ENCODE results near the gene ERG.
A peak's percentile ranks its signal among the peaks of the same experiment; 100 is the strongest.

Gene ERG

GRCh38 chr21:38498057-38498833, at the start of gene ERG:
ERG (minus strand) TSS chr21:38498477; CDS start chr21:38498380, 97 bp downstream.
- DNase-seq, result no peak

- peak; percentile 34 for DNase-seq
Observed at GRCh38 chr21:38544661-38545060, 46.4 kb upstream of the ERG start.

- no peak for DNase-seq
Observed at GRCh38 chr21:38542263-38542662, 44.0 kb upstream of the ERG start.

GRCh38 chr21:38538353-38538752, 40.1 kb upstream of the ERG start:
- DNase-seq, result no peak

GRCh38 chr21:38534591-38534990, 36.3 kb upstream of the ERG start:
- DNase-seq, result no peak

GRCh38 chr21:38533887-38534286, 35.6 kb upstream of the ERG start:
- no peak for DNase-seq

- no peak for DNase-seq
Observed at GRCh38 chr21:38531591-38531990, 33.3 kb upstream of the ERG start.

GRCh38 chr21:38531039-38531541, 32.8 kb upstream of the ERG start:
- no peak for DNase-seq

GRCh38 chr21:38527737-38528136, 29.5 kb upstream of the ERG start:
- DNase-seq, result no peak

GRCh38 chr21:38525454-38525853, 27.2 kb upstream of the ERG start:
- DNase-seq, result no peak

- DNase-seq, result no peak
Observed at GRCh38 chr21:38524168-38525153, 26.2 kb upstream of the ERG start.

GRCh38 chr21:38520511-38520910, 22.2 kb upstream of the ERG start:
- DNase-seq, result no peak

- DNase-seq, result no peak
Observed at GRCh38 chr21:38511662-38512243, 13.5 kb upstream of the ERG start.

GRCh38 chr21:38511198-38511597, 12.9 kb upstream of the ERG start:
- DNase-seq, result no peak

GRCh38 chr21:38507374-38507942, 9.2 kb upstream of the ERG start:
- DNase-seq, result no peak

GRCh38 chr21:38506661-38507281, 8.5 kb upstream of the ERG start:
- no peak for DNase-seq

GRCh38 chr21:38505654-38506523, 7.6 kb upstream of the ERG start:
- peak; percentile 65 for DNase-seq

GRCh38 chr21:38504066-38504465, 5.8 kb upstream of the ERG start:
- no peak for DNase-seq

- no peak for DNase-seq
Observed at GRCh38 chr21:38503583-38503982, 5.3 kb upstream of the ERG start.

- no peak for DNase-seq
Observed at GRCh38 chr21:38500073-38500472, 1.8 kb upstream of the ERG start.

- no peak for DNase-seq
Observed at GRCh38 chr21:38499296-38499695, 1.0 kb upstream of the ERG start.

All from HCEC 1CT (cell line).